Activated CD4-positive, alpha-beta T cell treated with anti-CD3 and anti-CD28 coated beads for 24 hours (primary cell): ENCODE results near the gene JMY.
A peak's percentile ranks its signal among the peaks of the same experiment; 100 is the strongest.

Experiments used
- DNase-seq, 2 donors: peaks; one replicate each; pipeline ENCODE4 v3.0.0-alpha.2; 2020; ENCODE audit warnings: low read depth in 2 of 2

The JMY gene, protein sequence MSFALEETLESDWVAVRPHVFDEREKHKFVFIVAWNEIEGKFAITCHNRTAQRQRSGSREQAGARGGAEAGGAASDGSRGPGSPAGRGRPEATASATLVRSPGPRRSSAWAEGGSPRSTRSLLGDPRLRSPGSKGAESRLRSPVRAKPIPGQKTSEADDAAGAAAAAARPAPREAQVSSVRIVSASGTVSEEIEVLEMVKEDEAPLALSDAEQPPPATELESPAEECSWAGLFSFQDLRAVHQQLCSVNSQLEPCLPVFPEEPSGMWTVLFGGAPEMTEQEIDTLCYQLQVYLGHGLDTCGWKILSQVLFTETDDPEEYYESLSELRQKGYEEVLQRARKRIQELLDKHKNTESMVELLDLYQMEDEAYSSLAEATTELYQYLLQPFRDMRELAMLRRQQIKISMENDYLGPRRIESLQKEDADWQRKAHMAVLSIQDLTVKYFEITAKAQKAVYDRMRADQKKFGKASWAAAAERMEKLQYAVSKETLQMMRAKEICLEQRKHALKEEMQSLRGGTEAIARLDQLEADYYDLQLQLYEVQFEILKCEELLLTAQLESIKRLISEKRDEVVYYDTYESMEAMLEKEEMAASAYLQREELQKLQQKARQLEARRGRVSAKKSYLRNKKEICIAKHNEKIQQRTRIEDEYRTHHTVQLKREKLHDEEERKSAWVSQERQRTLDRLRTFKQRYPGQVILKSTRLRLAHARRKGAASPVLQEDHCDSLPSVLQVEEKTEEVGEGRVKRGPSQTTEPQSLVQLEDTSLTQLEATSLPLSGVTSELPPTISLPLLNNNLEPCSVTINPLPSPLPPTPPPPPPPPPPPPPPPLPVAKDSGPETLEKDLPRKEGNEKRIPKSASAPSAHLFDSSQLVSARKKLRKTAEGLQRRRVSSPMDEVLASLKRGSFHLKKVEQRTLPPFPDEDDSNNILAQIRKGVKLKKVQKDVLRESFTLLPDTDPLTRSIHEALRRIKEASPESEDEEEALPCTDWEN

DNA sequence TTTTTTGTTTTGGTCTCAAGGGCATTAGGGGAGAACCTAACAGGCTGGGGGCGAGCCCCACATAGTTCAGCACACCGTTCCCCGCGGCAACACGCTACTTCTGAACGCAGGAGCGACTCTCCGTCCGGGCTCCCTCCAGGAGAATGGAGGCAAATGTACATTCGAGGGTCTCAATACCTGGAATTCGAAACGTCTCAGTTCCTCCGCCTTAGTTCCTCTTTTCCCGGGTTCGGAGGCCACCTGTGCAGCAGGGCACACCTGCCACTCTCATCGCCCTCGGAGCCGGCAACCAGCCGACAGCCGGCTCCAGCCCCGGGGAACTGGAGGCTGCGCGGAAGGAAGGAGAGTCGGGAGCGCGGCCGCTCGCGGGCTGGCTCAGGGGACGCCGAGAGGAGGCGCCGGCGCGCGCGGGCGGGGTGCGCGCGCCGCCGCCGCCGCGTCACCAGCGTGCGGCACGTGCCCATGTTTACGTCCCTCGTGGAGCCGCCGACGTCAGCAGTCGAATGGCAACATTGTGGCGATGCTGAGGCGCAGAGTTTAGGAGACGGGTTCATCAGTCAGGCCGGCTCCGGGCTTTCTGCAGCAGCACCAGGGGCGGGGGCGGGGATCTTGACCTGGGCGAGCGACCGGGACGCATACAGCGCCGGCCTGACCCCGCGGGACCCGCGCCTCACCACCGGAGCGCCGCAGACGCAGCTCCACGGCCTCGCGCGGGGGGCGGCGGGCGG, at the start of gene JMY:
Gene JMY, plus strand, starts transcription at position 498 of the 728 bp plus-strand sequence. CDS start 520 bp downstream, outside the sequence.
- DNase-seq = peak; percentile 68 to 71

GRCh38 chr5:79186455-79186854, 49.5 kb upstream of the JMY start:
- DNase-seq = no peak

DNA sequence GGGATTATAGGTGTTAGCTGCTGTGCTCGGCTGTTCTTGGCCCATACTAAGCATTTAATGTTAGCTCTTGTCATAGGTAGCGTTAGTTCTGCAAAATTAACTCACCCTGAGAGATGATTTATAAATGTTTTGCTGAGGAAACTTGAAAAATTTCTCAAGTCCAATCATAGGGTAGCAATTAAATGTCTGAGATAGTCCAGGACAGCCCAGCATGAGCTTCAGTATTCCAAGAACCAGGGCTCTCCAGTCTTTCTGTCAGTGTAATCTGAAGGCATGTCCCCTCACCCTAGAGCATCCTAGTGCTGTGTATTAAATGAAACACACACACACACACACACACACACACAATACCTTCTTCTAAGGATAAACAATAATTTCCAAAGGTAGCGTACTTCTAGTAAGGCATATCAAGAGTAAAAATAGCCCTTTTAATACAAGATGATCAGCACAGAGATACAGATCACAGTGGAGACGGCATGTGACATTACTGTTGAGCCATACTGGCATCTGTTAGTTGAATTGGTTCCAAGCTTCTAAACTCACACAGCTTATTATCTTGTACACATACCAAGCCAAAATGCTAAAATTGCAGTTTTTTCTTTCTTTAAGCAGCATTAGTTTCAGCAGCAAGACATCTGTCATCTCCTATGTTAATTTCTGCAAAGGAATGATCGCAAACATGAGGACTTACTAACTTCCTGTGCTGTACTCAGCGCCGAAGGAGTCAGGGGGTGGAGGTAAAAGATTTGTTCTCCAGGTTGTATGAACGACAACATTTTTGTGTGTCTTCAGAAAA, 46.3 kb upstream of the JMY start:
- no peak for DNase-seq

- no peak for DNase-seq
These were observed 45.7 kb upstream of the JMY start for GRCh38 chr5:79190235-79190529.

GRCh38 chr5:79191457-79191856, 44.5 kb upstream of the JMY start:
- no peak for DNase-seq

- DNase-seq = no peak
These were observed 42.3 kb upstream of the JMY start for GRCh38 chr5:79193643-79194042.

- DNase-seq = no peak
These were observed 35.3 kb upstream of the JMY start for GRCh38 chr5:79200573-79201183.

- no peak for DNase-seq
These were observed 34.7 kb upstream of the JMY start for GRCh38 chr5:79201206-79201605.

DNA sequence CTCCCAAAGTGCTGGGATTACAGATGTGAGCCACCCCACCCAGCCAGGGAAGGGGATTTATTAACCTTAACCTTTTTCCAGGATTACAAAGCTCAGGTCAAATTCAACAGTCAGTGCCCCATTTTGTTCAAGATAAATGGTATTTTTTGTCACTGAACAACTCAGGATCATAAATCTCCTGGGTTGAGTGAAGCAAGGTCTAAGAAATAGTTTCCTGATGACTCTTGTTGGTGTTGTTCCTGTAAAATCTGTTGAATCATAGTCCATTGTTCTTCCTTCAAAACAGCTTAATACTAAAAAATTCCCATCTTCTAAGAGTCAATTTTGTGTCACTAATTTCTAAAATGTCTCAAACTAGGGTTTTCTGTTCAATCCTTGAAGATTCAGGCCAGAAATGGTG, 33.9 kb upstream of the JMY start:
- DNase-seq = no peak

DNA sequence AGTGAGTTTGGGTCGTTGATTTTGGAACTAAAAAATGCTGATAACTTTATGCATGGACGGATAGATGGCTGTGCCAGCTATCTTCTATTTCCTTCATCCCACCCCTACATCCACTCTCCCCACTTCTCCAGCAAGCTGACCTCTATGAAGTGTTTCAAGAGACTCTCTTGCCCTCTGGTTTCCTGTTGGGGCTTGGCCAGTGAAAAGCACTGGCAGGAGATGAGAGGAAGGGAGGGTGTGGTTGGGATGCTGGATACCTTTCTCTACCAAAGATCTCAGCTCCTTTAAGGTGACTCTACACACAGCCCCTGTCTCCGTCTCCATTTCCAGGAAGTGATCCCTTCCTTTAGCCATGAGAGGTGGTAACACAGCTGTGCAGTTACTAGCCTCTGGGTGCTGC, 30.0 kb upstream of the JMY start:
- DNase-seq = no peak

- DNase-seq = no peak
These were observed 29.4 kb upstream of the JMY start for GRCh38 chr5:79206541-79206940.

DNA sequence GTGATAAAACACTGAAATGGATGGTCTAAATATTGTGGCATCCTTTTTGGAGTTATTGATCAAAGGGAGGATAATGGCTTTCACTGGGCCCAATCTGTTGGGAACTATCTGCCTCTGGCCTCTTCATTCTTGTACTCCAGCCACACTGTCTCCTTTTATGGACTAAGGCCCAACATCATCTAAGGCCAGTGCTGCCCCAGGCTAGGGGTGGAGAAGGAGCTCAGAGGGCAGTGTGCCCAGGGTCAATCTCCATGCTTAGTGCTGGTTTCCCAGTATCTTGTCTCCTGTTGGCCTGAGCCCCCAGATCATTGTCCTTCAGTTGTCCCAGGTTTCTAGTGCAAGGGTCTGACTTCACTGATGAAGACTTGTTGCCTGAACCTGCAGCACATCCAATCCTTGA, 26.4 kb upstream of the JMY start:
- no peak for DNase-seq

- no peak for DNase-seq
These were observed 11.5 kb upstream of the JMY start for GRCh38 chr5:79224286-79224984.

- no peak for DNase-seq
These were observed 10.9 kb upstream of the JMY start for GRCh38 chr5:79225026-79225425.

GRCh38 chr5:79225441-79225840, 10.5 kb upstream of the JMY start:
- no peak for DNase-seq

- no peak for DNase-seq
These were observed 8.4 kb upstream of the JMY start for GRCh38 chr5:79227484-79228025.

- no peak for DNase-seq
These were observed 6.4 kb upstream of the JMY start for GRCh38 chr5:79229357-79230174.

DNA sequence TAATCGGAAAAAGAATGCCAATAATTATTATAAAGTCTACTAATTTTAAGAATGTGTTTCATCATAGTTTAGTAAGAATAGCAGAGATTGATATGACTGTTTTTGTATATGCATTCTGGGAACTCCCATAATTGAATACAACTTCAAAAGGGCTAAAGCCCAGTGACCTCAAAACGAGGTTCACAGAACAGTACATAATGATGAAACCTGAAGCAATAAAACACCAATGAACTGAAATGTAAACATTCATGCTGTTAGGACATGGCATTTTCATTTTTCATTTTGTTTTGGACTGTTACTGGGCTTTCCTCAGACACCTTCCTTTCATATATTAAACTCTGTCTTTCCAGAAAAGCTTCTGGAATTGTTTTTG, 684 bp upstream of the JMY start:
- no peak for DNase-seq

DNA sequence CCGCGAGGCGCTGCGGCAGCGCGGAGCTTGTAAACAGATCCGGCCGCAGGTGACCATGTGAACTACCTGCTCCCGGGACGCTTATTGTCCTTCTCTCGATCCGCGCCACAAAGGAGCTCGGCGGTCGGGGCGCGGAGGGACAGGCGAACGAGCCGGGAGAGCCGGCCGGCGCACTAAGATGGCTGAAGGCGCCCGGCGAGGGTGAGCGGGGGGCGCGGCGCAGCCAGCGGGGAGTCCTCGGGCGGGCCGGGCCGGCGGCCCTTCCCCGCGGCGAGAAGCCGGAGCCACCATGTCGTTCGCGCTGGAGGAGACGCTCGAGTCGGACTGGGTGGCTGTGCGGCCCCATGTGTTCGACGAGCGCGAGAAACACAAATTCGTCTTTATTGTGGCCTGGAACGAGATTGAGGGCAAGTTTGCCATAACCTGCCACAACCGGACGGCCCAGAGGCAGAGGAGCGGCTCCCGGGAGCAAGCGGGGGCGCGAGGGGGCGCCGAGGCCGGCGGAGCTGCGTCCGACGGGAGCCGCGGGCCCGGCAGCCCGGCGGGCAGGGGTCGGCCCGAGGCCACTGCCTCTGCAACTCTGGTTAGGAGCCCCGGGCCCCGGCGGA, 535 bp downstream of the JMY start:
- peak; percentile 1 for DNase-seq
